Rectal smooth muscle tissue (tissue), 1 donor: Measurements from ENCODE around the gene CDC42SE1.

Source experiments
- H3K27ac ChIP-seq: one replicate; pipeline ENCODE4 v1.7.0; 2013; ENCODE audit warnings: low read depth, low read length, inconsistent platforms
- H3K27me3 ChIP-seq: one replicate; pipeline ENCODE4 v1.7.0; 2013; ENCODE audit warnings: low read length; ENCODE audit not compliant: control insufficient read depth, insufficient read depth
- H3K36me3 ChIP-seq: one replicate; pipeline ENCODE4 v1.7.0; 2013; ENCODE audit warnings: low read length; ENCODE audit not compliant: control insufficient read depth, insufficient read depth
- H3K4me1 ChIP-seq: one replicate; pipeline ENCODE4 v1.7.0; 2013; ENCODE audit warnings: low read length; ENCODE audit not compliant: control insufficient read depth, insufficient read depth
- H3K4me3 ChIP-seq: one replicate; pipeline ENCODE4 v1.7.0; 2013; ENCODE audit warnings: low read length
- H3K9ac ChIP-seq: one replicate; pipeline ENCODE4 v1.7.0; 2013; ENCODE audit warnings: low read length

Gene CDC42SE1

GRCh38 chr1:151062741-151063371, 3.4 kb upstream of the CDC42SE1 start:
- Histone ChIP-seq H3K27ac (no peak overlapping the region), H3K4me3 (no peak overlapping the region), H3K36me3 (no peaks in the 10 kb centered on the region), H3K9ac (no peak overlapping the region), H3K27me3 (no peaks in the 10 kb centered on the region), H3K4me1 (peaks cover 7% of the 10 kb centered on the region)

DNA sequence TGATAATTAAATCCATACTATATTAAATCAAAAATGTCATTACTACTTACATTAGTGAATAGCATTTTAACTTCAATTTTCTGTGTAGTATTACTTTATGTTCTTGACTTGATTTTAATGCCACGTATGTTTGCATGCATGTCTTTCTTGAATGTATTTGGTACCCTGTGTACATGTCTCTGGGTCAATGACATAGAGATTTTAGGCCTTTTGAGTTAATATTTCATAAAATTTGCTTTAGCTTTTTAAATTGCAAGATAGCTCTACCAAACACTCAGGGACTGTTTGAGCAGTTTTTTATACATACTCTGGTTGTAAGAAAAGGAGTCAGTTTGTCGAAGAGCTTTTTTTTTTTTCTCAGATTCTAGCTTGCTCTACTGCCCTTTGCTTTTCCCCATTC, 2.3 kb upstream of the CDC42SE1 start:
- Histone ChIP-seq H3K4me3 (no peak overlapping the region), H3K36me3 (no peaks in the 10 kb centered on the region), H3K9ac (no peak overlapping the region), H3K27ac (no peak overlapping the region), H3K4me1 (peaks cover 7% of the 10 kb centered on the region), H3K27me3 (no peaks in the 10 kb centered on the region)

- Histone ChIP-seq H3K36me3 (no peaks in the 10 kb centered on the region), H3K9ac (no peak overlapping the region), H3K4me1 (peaks cover 7% of the 10 kb centered on the region), H3K27ac (peak overlapping the region; percentile 41), H3K27me3 (no peaks in the 10 kb centered on the region), H3K4me3 (peak overlapping the region; percentile 94)
These were observed 1.4 kb upstream of the CDC42SE1 start for GRCh38 chr1:151060657-151061421.

DNA sequence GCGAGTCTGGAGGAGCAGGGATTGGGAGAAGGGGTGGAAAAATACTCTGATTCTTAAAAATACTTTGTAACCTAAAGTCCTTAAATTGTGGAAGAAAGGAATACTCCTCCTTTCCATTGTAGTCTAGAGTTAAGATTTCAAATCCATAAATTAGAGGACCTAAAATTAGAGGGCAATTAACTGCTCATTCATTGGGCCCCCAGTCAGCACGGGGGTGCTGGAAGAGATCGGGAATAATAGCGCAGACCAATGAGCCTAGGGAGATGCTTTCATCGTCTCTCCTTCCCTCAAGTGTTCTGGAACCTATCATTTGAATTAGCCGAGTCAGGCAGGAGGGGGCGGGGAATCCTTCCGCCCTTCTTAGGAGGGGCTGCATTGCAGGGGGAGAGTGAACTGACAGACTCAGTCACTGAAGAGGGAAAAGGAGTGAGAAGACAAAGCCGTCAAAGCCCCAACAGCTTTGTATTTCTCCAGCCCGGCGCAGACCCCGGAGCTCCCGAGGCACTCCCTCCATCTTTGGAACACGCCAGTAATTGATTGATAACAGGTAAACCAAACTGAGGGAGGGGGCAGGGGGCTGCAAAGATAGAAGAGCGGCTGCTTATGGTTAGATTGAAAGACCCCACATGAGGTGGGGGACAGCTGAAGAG, 710 bp upstream of the CDC42SE1 start, which contains the start of gene MLLT11:
MLLT11 (plus strand) TSS at position 391 of the 650 bp plus-strand sequence. CDS start 6,828 bp downstream, outside the sequence.
- Histone ChIP-seq H3K4me1 (peaks cover 7% of the 10 kb centered on the region), H3K4me3 (peak within 1 kb of the TSS; percentile 94), H3K9ac (peak within 1 kb of the TSS; percentile 96), H3K27me3 (no peaks in the 10 kb centered on the region), H3K27ac (peak within 1 kb of the TSS; percentile 96), H3K36me3 (peaks cover 6% of the 10 kb centered on the region)

DNA sequence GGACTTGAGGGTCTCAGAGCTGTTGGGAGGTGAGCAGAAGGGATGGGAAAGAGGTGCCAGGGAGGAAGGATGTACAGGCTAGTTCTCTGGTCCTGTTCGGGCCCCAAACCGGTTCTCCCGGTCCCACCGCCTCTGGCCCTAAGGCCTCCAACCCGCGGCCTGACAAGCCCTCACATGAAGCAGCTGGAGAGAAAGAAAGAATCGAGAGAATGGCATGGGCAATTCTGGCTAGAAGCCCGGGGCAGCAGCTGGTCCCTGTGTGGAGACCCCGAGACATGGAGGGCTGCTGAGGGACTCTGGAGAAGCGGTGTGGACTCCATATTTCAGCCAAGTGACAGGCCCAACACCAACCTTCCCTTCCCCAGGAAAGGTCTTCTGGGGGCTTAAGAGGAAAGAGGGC, 730 bp downstream of the CDC42SE1 start:
- Histone ChIP-seq H3K27ac (peak overlapping the region; percentile 96), H3K4me3 (peak overlapping the region; percentile 94), H3K4me1 (peaks cover 7% of the 10 kb centered on the region), H3K27me3 (no peaks in the 10 kb centered on the region), H3K36me3 (peaks cover 19% of the 10 kb centered on the region), H3K9ac (peak overlapping the region; percentile 96)

DNA sequence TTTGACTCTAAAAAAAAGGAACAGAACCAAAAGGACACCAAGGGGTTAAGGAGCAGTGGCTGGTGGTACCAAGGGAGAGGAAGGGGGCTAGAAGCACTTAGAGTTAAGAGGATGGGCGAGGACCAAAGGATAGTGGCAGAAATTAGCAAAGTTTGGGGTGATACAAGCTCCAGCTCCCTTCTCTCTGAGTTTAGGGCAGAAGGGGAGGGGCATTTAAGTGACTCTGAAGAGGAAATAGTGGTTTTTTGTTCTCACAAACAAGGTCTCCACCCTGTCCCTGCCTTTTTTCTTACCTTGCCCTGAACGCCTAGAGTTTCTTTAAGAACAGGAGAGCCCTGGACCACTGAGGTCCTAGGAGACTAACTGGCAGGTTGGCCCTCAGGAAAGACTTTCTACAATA, 3.3 kb downstream of the CDC42SE1 start:
- Histone ChIP-seq H3K27me3 (no peaks in the 10 kb centered on the region), H3K4me1 (peaks cover 7% of the 10 kb centered on the region), H3K4me3 (peak overlapping the region; percentile 45), H3K9ac (no peak overlapping the region), H3K36me3 (peaks cover 31% of the 10 kb centered on the region), H3K27ac (no peak overlapping the region)

- Histone ChIP-seq H3K4me3 (peak overlapping the region; percentile 45), H3K9ac (no peak overlapping the region), H3K27ac (no peak overlapping the region), H3K27me3 (no peaks in the 10 kb centered on the region), H3K36me3 (peaks cover 31% of the 10 kb centered on the region), H3K4me1 (peaks cover 7% of the 10 kb centered on the region)
These were observed 3.8 kb downstream of the CDC42SE1 start for GRCh38 chr1:151055581-151055980.

DNA sequence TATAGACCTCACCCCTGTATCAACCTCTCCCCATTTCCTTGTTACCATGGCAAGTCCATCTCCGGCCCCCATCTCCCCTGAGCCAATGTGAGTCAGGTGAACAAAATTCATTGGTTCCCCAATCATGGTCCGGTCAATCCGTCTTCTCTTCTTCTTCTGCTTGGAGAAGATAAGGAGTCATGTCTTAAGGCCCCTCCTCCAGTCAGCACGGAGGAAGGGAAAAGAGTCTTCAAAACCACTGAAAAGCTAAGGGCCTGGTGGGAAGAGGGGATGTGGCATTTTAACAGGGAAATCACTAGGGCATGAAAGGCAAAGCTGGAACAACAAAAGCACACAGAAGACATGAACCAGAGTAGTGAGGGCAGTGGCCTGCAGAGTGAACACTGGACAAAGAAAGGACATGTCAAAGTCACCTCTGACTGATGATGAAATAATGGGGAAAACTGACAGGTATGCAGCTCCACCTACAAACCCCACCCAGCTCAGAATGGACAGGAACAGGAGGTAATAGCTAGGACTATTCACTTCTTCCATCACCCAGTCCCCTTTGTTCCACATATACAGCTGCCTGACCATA, 4.4 kb downstream of the CDC42SE1 start:
- H3K4me1 ChIP-seq = peaks cover 7% of the 10 kb centered on the region
- H3K27ac ChIP-seq = no peak overlapping the region
- H3K36me3 ChIP-seq = peaks cover 31% of the 10 kb centered on the region
- no peak overlapping the region for H3K4me3 ChIP-seq
- no peak overlapping the region for H3K9ac ChIP-seq
- H3K27me3 ChIP-seq = no peaks in the 10 kb centered on the region

GRCh38 chr1:151051356-151052009, 7.9 kb downstream of the CDC42SE1 start:
- H3K4me1 ChIP-seq = peaks cover 6% of the 10 kb centered on the region
- no peak overlapping the region for H3K27ac ChIP-seq
- no peaks in the 10 kb centered on the region for H3K27me3 ChIP-seq
- no peak overlapping the region for H3K9ac ChIP-seq
- no peak overlapping the region for H3K4me3 ChIP-seq
- H3K36me3 ChIP-seq = peaks cover 31% of the 10 kb centered on the region

GRCh38 chr1:151050051-151050688, 9.3 kb downstream of the CDC42SE1 start:
- Histone ChIP-seq H3K27me3 (no peaks in the 10 kb centered on the region), H3K4me1 (peaks cover 6% of the 10 kb centered on the region), H3K36me3 (peaks cover 25% of the 10 kb centered on the region), H3K4me3 (no peak overlapping the region), H3K27ac (no peak overlapping the region), H3K9ac (no peak overlapping the region)

DNA sequence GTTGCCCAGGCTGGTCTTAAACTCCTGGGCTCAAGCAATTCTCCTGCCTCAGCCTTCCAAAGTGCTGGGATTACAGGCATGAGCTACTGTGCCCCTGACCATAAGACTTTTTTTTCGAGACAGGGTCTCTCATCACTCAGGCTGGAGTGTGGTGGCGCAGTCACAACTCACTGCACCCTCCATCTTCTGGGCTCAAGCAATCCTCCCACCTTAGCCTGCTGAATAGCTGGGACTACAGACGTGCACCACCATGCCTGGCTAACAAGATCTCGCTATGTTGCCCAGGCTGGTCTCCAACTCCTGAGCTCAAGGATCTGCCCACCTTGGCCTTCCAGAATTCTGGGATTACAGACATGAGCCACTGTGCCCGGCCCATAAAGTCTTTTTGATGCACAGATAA, 10.0 kb downstream of the CDC42SE1 start:
- H3K4me1 ChIP-seq = peaks cover 6% of the 10 kb centered on the region
- H3K36me3 ChIP-seq = peaks cover 20% of the 10 kb centered on the region
- no peak overlapping the region for H3K9ac ChIP-seq
- no peak overlapping the region for H3K4me3 ChIP-seq
- no peaks in the 10 kb centered on the region for H3K27me3 ChIP-seq
- no peak overlapping the region for H3K27ac ChIP-seq
